Measurements from ENCODE around the gene BCAS3.

GRCh38 chr17:61349350-61349749, 671.7 kb downstream of the BCAS3 start:
- TF ChIP-seq CTCF (IDR thresholded peaks at IDR 0.05) (peak; percentile 15), EZH2 (IDR thresholded peaks at IDR 0.05; ENCODE audit: borderline replicate concordance, insufficient read depth, low read depth, low read length, poor library complexity, severe bottlenecking) (no peak)
